ENCODE measurements around the gene LTBP2.

DNA sequence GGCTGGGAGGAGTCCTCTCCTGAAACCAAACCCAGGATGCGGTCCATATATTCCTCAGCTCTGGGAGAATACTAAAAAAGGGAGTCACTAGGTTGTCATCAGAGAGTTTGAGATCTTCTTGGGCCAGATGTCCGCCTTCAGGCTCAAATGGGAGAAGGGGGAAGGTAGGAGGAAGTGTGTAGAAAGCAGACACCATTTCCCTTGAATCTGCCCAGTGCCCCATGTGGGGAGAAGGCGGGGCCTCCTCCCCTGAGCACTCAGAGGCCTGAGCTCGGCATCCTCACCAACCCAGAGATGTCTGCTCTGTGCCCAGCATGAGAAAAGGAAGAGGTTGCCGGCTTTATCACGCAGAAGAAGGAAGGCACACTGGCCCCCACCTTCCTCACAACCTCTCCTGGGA lies 37.3 kb downstream of the LTBP2 start:
- no peak for TF ChIP-seq RAD21 (IDR thresholded peaks at IDR 0.05; ENCODE audit: low read depth)
- TF ChIP-seq POLR2AphosphoS5 (IDR thresholded peaks at IDR 0.05; ENCODE audit: low read depth, low read length) = no peak
- TF ChIP-seq CBX3 (IDR thresholded peaks at IDR 0.05; ENCODE audit: low read depth) = no peak
- TF ChIP-seq, protein P1, sequence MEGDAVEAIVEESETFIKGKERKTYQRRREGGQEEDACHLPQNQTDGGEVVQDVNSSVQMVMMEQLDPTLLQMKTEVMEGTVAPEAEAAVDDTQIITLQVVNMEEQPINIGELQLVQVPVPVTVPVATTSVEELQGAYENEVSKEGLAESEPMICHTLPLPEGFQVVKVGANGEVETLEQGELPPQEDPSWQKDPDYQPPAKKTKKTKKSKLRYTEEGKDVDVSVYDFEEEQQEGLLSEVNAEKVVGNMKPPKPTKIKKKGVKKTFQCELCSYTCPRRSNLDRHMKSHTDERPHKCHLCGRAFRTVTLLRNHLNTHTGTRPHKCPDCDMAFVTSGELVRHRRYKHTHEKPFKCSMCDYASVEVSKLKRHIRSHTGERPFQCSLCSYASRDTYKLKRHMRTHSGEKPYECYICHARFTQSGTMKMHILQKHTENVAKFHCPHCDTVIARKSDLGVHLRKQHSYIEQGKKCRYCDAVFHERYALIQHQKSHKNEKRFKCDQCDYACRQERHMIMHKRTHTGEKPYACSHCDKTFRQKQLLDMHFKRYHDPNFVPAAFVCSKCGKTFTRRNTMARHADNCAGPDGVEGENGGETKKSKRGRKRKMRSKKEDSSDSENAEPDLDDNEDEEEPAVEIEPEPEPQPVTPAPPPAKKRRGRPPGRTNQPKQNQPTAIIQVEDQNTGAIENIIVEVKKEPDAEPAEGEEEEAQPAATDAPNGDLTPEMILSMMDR (IDR thresholded peaks at IDR 0.05 in 2 of 3, conservative IDR thresholded peaks at IDR 0.05 in 1 of 3; ENCODE audit: borderline replicate concordance in 1 of 3, insufficient read depth in 1 of 3, low read depth in 2 of 3, low read length in 2 of 3) = no peak
- no peak for TF ChIP-seq POLR2A (IDR thresholded peaks at IDR 0.05; ENCODE audit: borderline replicate concordance, extremely low read depth, insufficient read depth, insufficient read length)
